Adrenal gland (tissue), 12 donors: Measurements from ENCODE around the gene DEK. TPM values are rescaled to one million over a fixed set of nuclear protein-coding genes. Genes with fewer than 3 reads are reported as not detected.
A peak's percentile ranks its signal among the peaks of the same experiment; 100 is the strongest.

Experiments
- DNase-seq, 7 donors: peaks; one replicate each; pipeline ENCODE4 v3.0.0-alpha.2; 2019 to 2020
- H3K27ac ChIP-seq, 5 donors: fragments of 200-600 bp; sonication (generic) in 4 of 5; 1 replicate in 3 of 5; 2 replicates in 2 of 5; pipeline versions ENCODE4 v1.5.1 to v1.8.0; 2016 to 2020; ENCODE audit warnings: mild to moderate bottlenecking in 1 of 5
- H3K27me3 ChIP-seq: fragments of 200-600 bp; 2 replicates; pipeline ENCODE4 v1.8.0; 2021
- H3K36me3 ChIP-seq, 2 donors: fragments of 200-600 bp; replicated peaks in 1 of 2; 1 replicate in 1 of 2; 2 replicates in 1 of 2; pipeline versions ENCODE4 v1.5.1 to v1.8.0; 2018 to 2022
- H3K4me1 ChIP-seq, 2 donors: fragments of 200-600 bp; replicated peaks in 1 of 2; 1 replicate in 1 of 2; 2 replicates in 1 of 2; pipeline versions ENCODE4 v1.5.1 to v1.8.0; 2018 to 2021
- H3K4me3 ChIP-seq, 4 donors: fragments of 200-600 bp; sonication (generic) in 3 of 4; one replicate each; pipeline ENCODE4 v1.5.1; 2016 to 2018
- H3K9me3 ChIP-seq, 3 donors: fragments of 200-600 bp; sonication (generic) in 1 of 3; replicated peaks in 1 of 3; 1 replicate in 2 of 3; 2 replicates in 1 of 3; pipeline versions ENCODE4 v1.5.1 to v1.8.0; 2016 to 2021
- POLR2A ChIP-seq, 2 donors: fragments of 450-650 bp; IDR thresholded peaks; one replicate each; pipeline ENCODE4 v1.6.1; 2017; ENCODE audit warnings: antibody characterized with exemption in 2 of 2, mild to moderate bottlenecking in 2 of 2, moderate library complexity in 1 of 2
- WGBS, 4 donors: extraction: QIAGEN DNeasy Blood & Tissue Kit in 2 of 4; methylation state at CpG; one replicate each; pipeline versions ENCODE4 v1.1.5 to v1.1.7; 2013 to 2017; 5-methylcytosine and 5-hydroxymethylcytosine counted together
- intact Hi-C, 2 donors: fragments of 100-400 bp; cut with DNase I; formaldehyde crosslinking; loops; one replicate each; pipeline versions ENCODE4 v1.14.1 to v1.15.0; 2022 to 2023
- polyA plus RNA-seq, 3 donors: library from polyadenylated mRNA; stranded (reverse); fragments of 200-250 nt in 2 of 3; fragments of 350-450 nt in 1 of 3; fragmentation: Illumina TruSeq in 1 of 3; extraction: RNeasy Lipid Tissue Mini Kit (QIAGEN cat#74804) in 1 of 3; gene quantifications; one replicate each; pipeline ENCODE4 v1.2.3, GENCODE V29; 2013 to 2014
- total RNA-seq, 9 donors: library from RNA; depleted of rRNA in 4 of 9; stranded (reverse); fragments of >200 nt in 4 of 9; fragments of 120-200 nt in 1 of 9; fragmentation: NEBNext Ultra II Directional in 1 of 9; extraction: Animal tissue kit (Norgen Biotek cat#: 25700) in 1 of 9; gene quantifications; one replicate each; pipeline versions ENCODE4 v1.1.0 to v1.2.4, GENCODE V29; 2013 to 2023
- TF ChIP-seq, protein P1 (sequence below), 6 experiments: fragments of 450-650 bp in 4 of 6; fragments of 200-600 bp in 2 of 6; sonication (generic) in 1 of 6; IDR thresholded peaks; 1 replicate in 5 of 6; 2 replicates in 1 of 6; pipeline versions ENCODE4 v1.5.1 to v1.8.0; 2016 to 2021; ENCODE audit warnings: antibody characterized with exemption in 6 of 6, mild to moderate bottlenecking in 2 of 6, moderate library complexity in 1 of 6
- donor health status: healthy with polysubstance abuse.
- donor health status: Bipolar disorder and iron deficiency.
- donor health status: DM: yes; HTN: yes; CAD: no.
- donor health status: DM: no; HTN: no; CAD: no.
- donor health status: DM: no; HTN: no; CAD: no.
- donor health status: DM: yes; HTN: yes; CAD: no.

The DEK gene
- total and polyA plus RNA-seq, 12 donors = 15.7 to 103 (median 61.3) TPM

DNA sequence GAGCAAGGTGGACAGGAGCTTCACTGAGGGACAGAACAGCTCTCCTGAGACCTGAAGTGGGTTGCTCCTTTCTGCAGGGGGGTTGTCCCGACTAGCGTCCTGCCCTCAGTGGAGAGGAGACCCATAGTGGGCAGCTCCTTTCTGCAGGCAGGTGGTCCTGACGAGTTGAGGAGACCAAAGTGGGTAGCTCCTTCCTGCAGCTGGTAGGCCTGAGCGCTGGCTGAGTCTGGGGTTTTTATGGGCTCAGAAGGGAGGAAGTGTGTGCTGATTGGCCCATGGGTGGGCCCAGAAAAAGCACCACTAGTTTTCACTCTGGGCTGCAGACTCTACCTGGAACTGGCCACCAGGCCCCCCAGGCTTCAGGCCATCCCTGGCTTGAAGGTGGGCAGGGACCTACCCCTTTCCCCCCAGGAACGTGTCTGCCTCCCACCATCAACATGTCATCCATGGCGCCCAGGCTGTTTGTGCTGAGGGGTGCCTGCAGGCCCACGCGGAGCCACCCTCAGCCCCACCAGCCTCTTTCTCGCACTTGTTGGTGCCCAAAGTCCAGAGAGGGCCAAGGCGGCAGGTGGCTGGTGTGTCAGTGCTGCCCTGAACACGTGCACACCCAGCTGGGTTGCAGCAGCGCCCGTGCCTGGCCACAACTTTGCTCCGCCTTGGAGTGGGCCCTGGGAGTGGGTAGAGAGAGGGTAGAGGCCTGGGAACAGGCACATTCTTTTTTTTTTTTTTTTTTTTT is 1.6 kb upstream of the DEK start:
- peaks cover 9 to 17% of the 10 kb centered on the region in 2 donors for H3K4me1 ChIP-seq
- H3K4me3 ChIP-seq = no peak overlapping the region
- no peaks in the 10 kb centered on the region for H3K9me3 ChIP-seq
- H3K36me3 ChIP-seq = no peaks in the 10 kb centered on the region
- no peak for DNase-seq
- no peaks in the 10 kb centered on the region for H3K27me3 ChIP-seq
- WGBS, 4 donors = 95 to 100% (median 97%) methylated on average over 4 to 14 of the region's 14 CpGs
- intact Hi-C loops = loop anchor here (10.0 kb wide), 1 partner anchor 111 kb away; the partner anchor contains the start of genes KDM1B (in 2 of the 2) and TPMT (in 2 of the 2)
- TF ChIP-seq, protein P1, sequence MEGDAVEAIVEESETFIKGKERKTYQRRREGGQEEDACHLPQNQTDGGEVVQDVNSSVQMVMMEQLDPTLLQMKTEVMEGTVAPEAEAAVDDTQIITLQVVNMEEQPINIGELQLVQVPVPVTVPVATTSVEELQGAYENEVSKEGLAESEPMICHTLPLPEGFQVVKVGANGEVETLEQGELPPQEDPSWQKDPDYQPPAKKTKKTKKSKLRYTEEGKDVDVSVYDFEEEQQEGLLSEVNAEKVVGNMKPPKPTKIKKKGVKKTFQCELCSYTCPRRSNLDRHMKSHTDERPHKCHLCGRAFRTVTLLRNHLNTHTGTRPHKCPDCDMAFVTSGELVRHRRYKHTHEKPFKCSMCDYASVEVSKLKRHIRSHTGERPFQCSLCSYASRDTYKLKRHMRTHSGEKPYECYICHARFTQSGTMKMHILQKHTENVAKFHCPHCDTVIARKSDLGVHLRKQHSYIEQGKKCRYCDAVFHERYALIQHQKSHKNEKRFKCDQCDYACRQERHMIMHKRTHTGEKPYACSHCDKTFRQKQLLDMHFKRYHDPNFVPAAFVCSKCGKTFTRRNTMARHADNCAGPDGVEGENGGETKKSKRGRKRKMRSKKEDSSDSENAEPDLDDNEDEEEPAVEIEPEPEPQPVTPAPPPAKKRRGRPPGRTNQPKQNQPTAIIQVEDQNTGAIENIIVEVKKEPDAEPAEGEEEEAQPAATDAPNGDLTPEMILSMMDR (IDR thresholded peaks at IDR 0.05) = no peak
- TF ChIP-seq POLR2A (IDR thresholded peaks at IDR 0.05) = no peak
- no peak overlapping the region for H3K27ac ChIP-seq

DNA sequence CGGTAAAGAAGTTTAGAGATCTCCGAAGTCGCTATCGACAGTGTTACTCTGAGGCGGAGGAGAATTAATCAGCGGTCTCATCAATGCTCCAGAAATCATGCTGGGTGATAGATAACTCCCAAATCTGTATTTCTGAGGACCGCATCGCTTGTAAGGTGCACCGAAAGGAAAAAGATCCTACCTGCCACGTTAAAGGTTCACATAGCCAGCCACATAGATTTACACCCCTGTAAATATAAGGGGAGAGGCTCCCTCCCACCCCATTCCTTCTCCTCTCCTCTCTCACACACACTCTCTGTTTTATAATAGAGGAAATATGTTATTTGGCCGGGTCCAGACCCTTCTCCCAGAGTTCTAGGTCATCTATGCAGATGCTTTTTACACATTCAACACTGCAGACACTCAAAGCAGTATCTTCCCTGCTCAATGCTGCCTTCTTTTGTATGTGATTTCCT is 620 bp upstream of the DEK start:
- Histone ChIP-seq H3K4me1 (peaks cover 9 to 27% of the 10 kb centered on the region in 2 donors), H3K4me3 (peak overlapping the region in 2 of 4 donors; percentile 90 to 100), H3K27ac (peak overlapping the region; percentile 42 to 100 (median 98)), H3K27me3 (no peaks in the 10 kb centered on the region), H3K9me3 (no peaks in the 10 kb centered on the region), H3K36me3 (no peaks in the 10 kb centered on the region)
- no peak for TF ChIP-seq POLR2A (IDR thresholded peaks at IDR 0.05)
- TF ChIP-seq, protein P1 (IDR thresholded peaks at IDR 0.05) = no peak
- DNase-seq = no peak
- WGBS, 4 donors = 3 to 5% (median 5%) methylated on average over 11 of the region's 11 CpGs
- intact Hi-C loops = loop anchor here (10.0 kb wide), 1 partner anchor 110 kb away; the partner anchor contains the start of genes KDM1B (in 2 of the 2) and TPMT (in 2 of the 2)

DNA sequence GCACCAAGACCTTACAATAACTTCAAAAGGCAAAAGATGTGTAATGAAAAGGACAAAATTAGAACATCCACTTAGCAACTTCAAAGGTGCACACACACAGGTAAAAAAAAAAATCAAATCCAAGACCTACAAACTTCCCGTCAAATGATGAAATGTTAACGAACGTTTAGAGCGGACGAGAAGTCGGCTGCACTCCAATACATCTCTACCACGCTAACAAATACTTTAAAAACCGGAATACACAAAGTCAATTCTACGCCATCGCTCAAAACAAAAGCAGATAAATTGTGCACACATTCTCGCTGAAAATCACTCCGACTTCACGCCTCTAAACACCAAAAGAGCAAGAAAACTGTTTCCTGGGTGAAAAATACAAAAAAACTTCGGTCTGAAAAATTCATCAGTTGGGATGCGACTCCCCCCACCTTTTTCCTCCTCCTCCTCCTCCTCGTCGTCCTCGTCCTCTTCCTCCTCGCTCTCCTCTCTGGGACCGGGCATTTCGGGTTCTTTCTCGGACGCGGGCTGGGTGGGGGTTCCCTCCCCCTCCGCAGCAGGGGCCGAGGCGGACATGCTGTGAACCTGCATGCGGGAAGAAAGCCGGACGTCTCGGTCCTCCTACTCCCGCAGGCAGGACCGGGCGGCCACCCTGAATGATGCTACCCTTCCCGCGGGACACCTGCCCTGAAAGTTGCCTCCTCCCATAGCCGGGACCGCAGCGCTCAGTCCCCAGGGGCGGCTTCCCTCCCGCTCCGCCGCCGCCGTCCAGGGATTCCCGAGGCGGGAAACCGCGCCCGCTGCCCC is 712 bp downstream of the DEK start:
- no peaks in the 10 kb centered on the region for H3K27me3 ChIP-seq
- H3K36me3 ChIP-seq = no peaks in the 10 kb centered on the region
- intact Hi-C loops = loop anchor here (10.0 kb wide), 1 partner anchor 109 kb away; the partner anchor contains the start of genes KDM1B (in 2 of the 2) and TPMT (in 2 of the 2)
- H3K4me1 ChIP-seq = peaks cover 9 to 28% of the 10 kb centered on the region in 2 donors
- H3K9me3 ChIP-seq = no peaks in the 10 kb centered on the region
- TF ChIP-seq POLR2A (IDR thresholded peaks at IDR 0.05) = no peak
- TF ChIP-seq, protein P1 (IDR thresholded peaks at IDR 0.05) = no peak
- peak in 2 of 7 donors; percentile 20 to 66 for DNase-seq
- H3K4me3 ChIP-seq = peak overlapping the region; percentile 75 to 100 (median 90)
- WGBS, 4 donors = 0 to 2% (median 1%) methylated on average over 24 to 50 of the region's 50 CpGs
- H3K27ac ChIP-seq = peak overlapping the region; percentile 93 to 100 (median 98)
